ENCODE measurements around the gene SHMT2. TPM values are rescaled to one million over a fixed set of nuclear protein-coding genes. Genes with fewer than 3 reads are reported as not detected.

SHMT2 gene
- 100 to 1,000 TPM in 1 of 4 donors, 10 to 100 TPM in 3; 22.8 to 150 (median 51.5) TPM for polyA plus RNA-seq
- long read RNA-seq, donor 1, transcript SHMT2-201 (12 exons, 2,537 nt), result major isoform, 27 of 50 reads
- long read RNA-seq, donor 1, partial matches to known transcripts, result 12 of 50 reads
- long read RNA-seq, donor 1, other reads (novel, unspliced or antisense), result 6 of 50 reads
- long read RNA-seq, donor 2, transcript SHMT2-201 (12 exons, 2,537 nt), result major isoform, 8 of 8 reads
- long read RNA-seq, donor 2, partial matches to known transcripts, result 0 of 8 reads
- long read RNA-seq, donor 2, other reads (novel, unspliced or antisense), result 0 of 8 reads
- long read RNA-seq, donor 3, transcript SHMT2-201 (12 exons, 2,537 nt), result major isoform, 9 of 14 reads
- long read RNA-seq, donor 3, partial matches to known transcripts, result 5 of 14 reads
- long read RNA-seq, donor 3, other reads (novel, unspliced or antisense), result 0 of 14 reads
- long read RNA-seq, donor 4, partial matches to known transcripts, result 0 of 1 reads
- long read RNA-seq, donor 4, other reads (novel, unspliced or antisense), result 0 of 1 reads
- long read RNA-seq, donor 5, partial matches to known transcripts, result 0 of 2 reads
- long read RNA-seq, donor 5, other reads (novel, unspliced or antisense), result 0 of 2 reads
- long read RNA-seq, donor 6, transcript SHMT2-201 (12 exons, 2,537 nt), result major isoform, 11 of 11 reads
- long read RNA-seq, donor 6, partial matches to known transcripts, result 0 of 11 reads
- long read RNA-seq, donor 6, other reads (novel, unspliced or antisense), result 0 of 11 reads
- long read RNA-seq, donor 7, result 0 reads
- long read RNA-seq, donor 8, partial matches to known transcripts, result 0 of 3 reads
- long read RNA-seq, donor 8, other reads (novel, unspliced or antisense), result 0 of 3 reads
- long read RNA-seq, donor 9, partial matches to known transcripts, result 0 of 1 reads
- long read RNA-seq, donor 9, other reads (novel, unspliced or antisense), result 0 of 1 reads
- long read RNA-seq, donor 10, transcript SHMT2-201 (12 exons, 2,537 nt), result major isoform, 8 of 17 reads
- long read RNA-seq, donor 10, partial matches to known transcripts, result 0 of 17 reads
- long read RNA-seq, donor 10, other reads (novel, unspliced or antisense), result 7 of 17 reads

DNA sequence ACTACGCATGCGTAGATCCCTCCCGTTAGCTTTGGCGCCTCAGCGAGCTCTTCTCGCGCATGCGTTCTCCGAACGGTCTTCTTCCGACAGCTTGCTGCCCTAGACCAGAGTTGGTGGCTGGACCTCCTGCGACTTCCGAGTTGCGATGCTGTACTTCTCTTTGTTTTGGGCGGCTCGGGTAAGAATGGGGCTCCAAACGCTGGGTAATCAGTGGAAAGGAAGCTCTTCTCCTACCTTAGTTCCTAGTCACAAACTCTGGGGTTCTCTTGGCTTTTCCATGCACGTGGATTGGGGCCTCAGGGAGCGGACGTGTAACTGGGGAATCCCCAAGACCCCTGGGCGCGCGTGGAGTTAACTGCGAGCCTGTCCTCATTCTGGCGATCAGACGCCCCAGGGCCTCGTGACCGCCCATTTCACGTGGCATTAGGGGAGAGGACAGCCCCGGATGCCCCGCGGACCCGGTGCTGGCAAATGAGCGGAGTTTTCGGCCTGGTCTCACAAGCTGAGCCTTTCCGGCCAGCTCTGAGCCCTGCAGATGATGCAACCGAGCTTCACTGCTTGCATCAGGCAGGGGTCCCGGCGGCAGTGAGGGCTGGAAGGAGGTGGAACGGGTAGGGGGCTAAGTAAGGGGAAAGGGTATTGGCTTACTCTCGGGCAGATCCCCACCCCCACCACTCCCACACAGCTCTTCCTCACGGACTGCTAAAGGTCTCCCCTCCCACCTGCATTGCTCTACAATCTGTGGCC, at the start of gene SHMT2:
Gene SHMT2 (plus strand): TSS at position 78 of the 747 bp plus-strand sequence. CDS start 68 bp downstream, at position 146.
- peak within 1 kb of the TSS in 2 of 3 donors; percentile 26 to 91 for H3K27ac ChIP-seq (ENCODE audit: low read depth in 1 of 3, low read length in 2 of 3)
- peaks cover 4 to 44% (median 13%) of the 10 kb centered on the region in 3 donors for H3K27me3 ChIP-seq (ENCODE audit: control insufficient read depth in 3 of 3, insufficient read depth in 3 of 3, low read length in 3 of 3)
- WGBS, 3 donors, result 0 to 1% (median 0%) methylated on average over 39 to 42 of the region's 42 CpGs
- peak within 1 kb of the TSS; percentile 59 to 77 (median 67) for H3K4me3 ChIP-seq (ENCODE audit: low read depth in 1 of 3, low read length in 3 of 3)
- FAIRE-seq, result no peak
- H3K4me1 ChIP-seq (ENCODE audit: control insufficient read depth in 3 of 3, insufficient read depth in 2 of 3, low read depth in 1 of 3, low read length in 2 of 3), result peaks cover 0 to 33% (median 0%) of the 10 kb centered on the region in 3 donors
- H3K36me3 ChIP-seq (ENCODE audit: control insufficient read depth in 3 of 3, insufficient read depth in 2 of 3, low read depth in 1 of 3, low read length in 3 of 3), result peaks cover 9 to 42% (median 17%) of the 10 kb centered on the region in 3 donors
- no peaks in the 10 kb centered on the region for H3K9me3 ChIP-seq (ENCODE audit: control insufficient read depth in 2 of 2, insufficient read depth in 1 of 2, low read depth in 1 of 2, low read length in 1 of 2)
- DNase-seq, result peak; percentile 96 to 97

DNA sequence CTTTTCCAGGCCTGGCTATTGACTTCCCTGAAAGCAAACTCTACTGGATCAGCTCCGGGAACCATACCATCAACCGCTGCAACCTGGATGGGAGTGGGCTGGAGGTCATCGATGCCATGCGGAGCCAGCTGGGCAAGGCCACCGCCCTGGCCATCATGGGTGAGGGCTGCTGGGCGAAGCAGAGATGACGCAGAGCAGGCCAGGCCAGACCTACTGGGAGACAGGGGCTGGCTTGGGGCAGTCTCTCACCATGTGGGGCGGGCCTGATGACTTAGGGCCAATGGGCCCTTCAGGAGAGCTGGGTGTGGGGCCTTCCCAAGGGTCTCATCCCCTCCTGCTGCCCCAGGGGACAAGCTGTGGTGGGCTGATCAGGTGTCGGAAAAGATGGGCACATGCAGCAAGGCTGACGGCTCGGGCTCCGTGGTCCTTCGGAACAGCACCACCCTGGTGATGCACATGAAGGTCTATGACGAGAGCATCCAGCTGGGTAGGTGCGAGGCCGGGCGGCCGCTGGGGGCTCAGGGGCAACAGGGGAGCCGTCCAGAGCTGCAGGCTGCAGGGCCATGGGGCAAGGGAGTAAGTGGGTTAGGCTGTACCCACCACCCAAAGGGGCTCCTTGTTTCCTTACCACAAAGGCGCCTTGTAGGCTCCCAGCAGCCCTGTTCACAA, 49.1 kb upstream of the SHMT2 start:
- Histone ChIP-seq H3K4me3 (ENCODE audit: low read depth in 1 of 3, low read length in 3 of 3) (no peak overlapping the region), H3K9me3 (ENCODE audit: control insufficient read depth in 2 of 2, insufficient read depth in 1 of 2, low read depth in 1 of 2, low read length in 1 of 2) (no peaks in the 10 kb centered on the region), H3K27ac (ENCODE audit: low read depth in 1 of 3, low read length in 2 of 3) (no peak overlapping the region), H3K27me3 (ENCODE audit: control insufficient read depth in 3 of 3, insufficient read depth in 3 of 3, low read length in 3 of 3) (no peaks in the 10 kb centered on the region), H3K4me1 (ENCODE audit: control insufficient read depth in 3 of 3, insufficient read depth in 2 of 3, low read depth in 1 of 3, low read length in 2 of 3) (no peaks in the 10 kb centered on the region), H3K36me3 (ENCODE audit: control insufficient read depth in 3 of 3, insufficient read depth in 2 of 3, low read depth in 1 of 3, low read length in 3 of 3) (peaks cover 9 to 96% (median 23%) of the 10 kb centered on the region in 3 donors)
- FAIRE-seq (no peak), DNase-seq (no peak)
- 89 to 92% (median 90%) methylated on average over 20 of the region's 20 CpGs for WGBS, 3 donors

DNA sequence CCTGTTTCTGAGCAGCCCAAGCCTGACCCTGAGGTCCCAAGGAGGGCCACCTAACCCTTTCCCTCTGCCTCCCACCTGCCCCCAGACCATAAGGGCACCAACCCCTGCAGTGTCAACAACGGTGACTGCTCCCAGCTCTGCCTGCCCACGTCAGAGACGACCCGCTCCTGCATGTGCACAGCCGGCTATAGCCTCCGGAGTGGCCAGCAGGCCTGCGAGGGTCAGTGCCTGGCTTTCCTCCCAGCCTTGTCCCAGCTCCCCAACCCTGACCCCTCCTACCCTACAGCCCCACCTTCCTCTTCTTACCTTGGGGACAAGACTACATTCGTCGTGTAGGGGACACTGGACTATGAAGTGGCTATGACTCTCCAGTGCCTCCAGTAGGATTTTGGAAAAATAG, 48.4 kb upstream of the SHMT2 start:
- Histone ChIP-seq H3K9me3 (ENCODE audit: control insufficient read depth in 2 of 2, insufficient read depth in 1 of 2, low read depth in 1 of 2, low read length in 1 of 2) (no peaks in the 10 kb centered on the region), H3K36me3 (ENCODE audit: control insufficient read depth in 3 of 3, insufficient read depth in 2 of 3, low read depth in 1 of 3, low read length in 3 of 3) (peaks cover 9 to 96% (median 23%) of the 10 kb centered on the region in 3 donors), H3K27me3 (ENCODE audit: control insufficient read depth in 3 of 3, insufficient read depth in 3 of 3, low read length in 3 of 3) (no peaks in the 10 kb centered on the region), H3K4me1 (ENCODE audit: control insufficient read depth in 3 of 3, insufficient read depth in 2 of 3, low read depth in 1 of 3, low read length in 2 of 3) (no peaks in the 10 kb centered on the region), H3K27ac (ENCODE audit: low read depth in 1 of 3, low read length in 2 of 3) (no peak overlapping the region), H3K4me3 (ENCODE audit: low read depth in 1 of 3, low read length in 3 of 3) (no peak overlapping the region)
- WGBS, 3 donors, result 67 to 83% (median 76%) methylated on average over 8 to 9 of the region's 9 CpGs
- FAIRE-seq (no peak), DNase-seq (no peak)

DNA sequence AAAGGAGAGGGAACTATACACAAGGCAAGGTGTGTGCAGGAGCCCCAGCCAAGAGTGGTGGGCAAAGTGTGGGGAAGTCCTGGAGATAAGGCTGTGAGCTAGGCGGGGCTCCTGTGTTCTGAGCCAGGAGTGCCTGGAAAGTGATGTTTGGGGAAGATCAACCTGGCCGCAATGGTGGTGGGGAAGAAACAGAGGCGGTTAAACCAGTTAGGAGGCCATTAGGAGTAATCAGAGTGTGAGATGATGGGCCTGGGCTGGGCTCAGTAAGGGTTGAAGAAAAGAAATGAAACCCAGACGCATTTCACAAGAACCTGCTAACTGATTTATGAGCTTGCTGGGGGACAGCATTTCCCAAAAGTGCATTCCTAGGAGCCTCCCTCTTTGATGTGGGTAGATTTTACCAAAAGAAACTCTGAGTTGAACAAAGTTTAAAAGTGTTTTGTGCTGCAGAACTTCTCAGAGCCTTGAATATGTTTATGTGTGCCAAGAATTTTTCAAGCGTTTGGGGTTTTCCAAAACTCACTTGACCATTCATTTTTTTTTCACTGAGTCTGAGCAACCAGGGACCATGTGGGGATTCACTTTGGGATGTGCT, 47.9 kb upstream of the SHMT2 start:
- DNase-seq (no peak), FAIRE-seq (no peak)
- Histone ChIP-seq H3K27ac (ENCODE audit: low read depth in 1 of 3, low read length in 2 of 3) (no peak overlapping the region), H3K4me3 (ENCODE audit: low read depth in 1 of 3, low read length in 3 of 3) (no peak overlapping the region), H3K36me3 (ENCODE audit: control insufficient read depth in 3 of 3, insufficient read depth in 2 of 3, low read depth in 1 of 3, low read length in 3 of 3) (peaks cover 9 to 96% (median 18%) of the 10 kb centered on the region in 3 donors), H3K4me1 (ENCODE audit: control insufficient read depth in 3 of 3, insufficient read depth in 2 of 3, low read depth in 1 of 3, low read length in 2 of 3) (no peaks in the 10 kb centered on the region), H3K27me3 (ENCODE audit: control insufficient read depth in 3 of 3, insufficient read depth in 3 of 3, low read length in 3 of 3) (no peaks in the 10 kb centered on the region), H3K9me3 (ENCODE audit: control insufficient read depth in 2 of 2, insufficient read depth in 1 of 2, low read depth in 1 of 2, low read length in 1 of 2) (no peaks in the 10 kb centered on the region)
- 65 to 80% (median 71%) methylated on average over 5 of the region's 5 CpGs for WGBS, 3 donors

DNA sequence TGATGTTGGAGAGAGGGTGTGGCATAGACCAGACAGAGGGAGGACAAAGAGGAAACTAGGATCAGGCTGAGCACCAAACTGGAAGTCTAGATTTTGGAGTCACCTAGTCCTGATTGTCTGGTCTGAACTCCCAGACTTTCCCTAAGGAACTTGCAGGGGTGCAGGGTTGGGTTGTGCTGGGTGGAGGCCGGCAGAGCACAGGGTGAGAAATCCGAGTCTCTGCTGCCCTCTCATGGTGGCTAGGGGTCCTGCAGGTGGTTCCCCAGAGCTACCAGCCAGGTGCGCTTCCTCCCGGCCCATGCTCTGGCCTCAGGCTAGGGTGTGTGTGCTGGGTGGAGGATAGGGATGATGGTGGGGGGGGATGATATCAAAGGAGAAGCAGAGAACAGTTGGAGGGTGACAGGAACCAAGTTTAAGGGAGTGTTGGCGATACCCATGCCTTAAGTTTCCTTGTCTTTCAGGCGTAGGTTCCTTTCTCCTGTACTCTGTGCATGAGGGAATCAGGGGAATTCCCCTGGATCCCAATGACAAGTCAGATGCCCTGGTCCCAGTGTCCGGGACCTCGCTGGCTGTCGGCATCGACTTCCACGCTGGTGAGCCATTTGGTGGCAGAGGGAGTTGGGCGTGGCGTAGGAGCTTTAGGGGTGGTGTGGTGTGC, 46.5 kb upstream of the SHMT2 start:
- Histone ChIP-seq H3K27me3 (ENCODE audit: control insufficient read depth in 3 of 3, insufficient read depth in 3 of 3, low read length in 3 of 3) (no peaks in the 10 kb centered on the region), H3K36me3 (ENCODE audit: control insufficient read depth in 3 of 3, insufficient read depth in 2 of 3, low read depth in 1 of 3, low read length in 3 of 3) (peaks cover 9 to 96% (median 10%) of the 10 kb centered on the region in 3 donors), H3K27ac (ENCODE audit: low read depth in 1 of 3, low read length in 2 of 3) (no peak overlapping the region), H3K4me1 (ENCODE audit: control insufficient read depth in 3 of 3, insufficient read depth in 2 of 3, low read depth in 1 of 3, low read length in 2 of 3) (no peaks in the 10 kb centered on the region), H3K4me3 (ENCODE audit: low read depth in 1 of 3, low read length in 3 of 3) (no peak overlapping the region), H3K9me3 (ENCODE audit: control insufficient read depth in 2 of 2, insufficient read depth in 1 of 2, low read depth in 1 of 2, low read length in 1 of 2) (no peaks in the 10 kb centered on the region)
- FAIRE-seq (no peak), DNase-seq (peak; percentile 77 to 85)
- WGBS, 3 donors, result 51 to 61% (median 57%) methylated on average over 13 of the region's 13 CpGs

DNA sequence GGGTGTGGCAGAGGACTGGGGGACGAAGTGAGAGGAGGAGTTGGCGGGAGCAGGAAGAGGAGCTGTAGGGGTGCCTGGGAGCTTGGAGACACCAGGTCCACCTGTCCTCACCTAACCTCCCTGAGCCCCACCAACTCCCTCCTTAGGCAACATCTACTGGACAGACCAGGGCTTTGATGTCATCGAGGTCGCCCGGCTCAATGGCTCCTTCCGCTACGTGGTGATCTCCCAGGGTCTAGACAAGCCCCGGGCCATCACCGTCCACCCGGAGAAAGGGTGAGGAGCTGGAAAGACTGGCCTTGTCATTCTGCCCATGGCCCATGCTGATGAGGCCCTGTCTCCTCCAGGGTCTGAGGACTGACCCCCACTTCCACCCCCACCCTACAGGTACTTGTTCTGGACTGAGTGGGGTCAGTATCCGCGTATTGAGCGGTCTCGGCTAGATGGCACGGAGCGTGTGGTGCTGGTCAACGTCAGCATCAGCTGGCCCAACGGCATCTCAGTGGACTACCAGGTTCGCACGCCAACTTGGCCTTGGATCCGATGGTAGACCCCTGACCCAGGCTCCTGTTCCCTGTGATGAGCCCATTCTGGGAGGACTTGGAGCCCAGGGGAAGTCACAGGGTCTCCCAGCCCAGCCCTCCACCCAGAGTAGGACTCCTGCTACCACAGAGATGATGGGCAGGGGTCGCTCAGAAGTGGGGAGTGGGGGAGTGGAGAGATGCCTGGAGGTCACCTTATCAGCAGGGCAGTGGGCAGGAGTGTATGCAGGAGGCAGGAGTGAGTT, 45.4 kb upstream of the SHMT2 start:
- H3K4me3 ChIP-seq (ENCODE audit: low read depth in 1 of 3, low read length in 3 of 3), result no peak overlapping the region
- peaks cover 9 to 96% (median 10%) of the 10 kb centered on the region in 3 donors for H3K36me3 ChIP-seq (ENCODE audit: control insufficient read depth in 3 of 3, insufficient read depth in 2 of 3, low read depth in 1 of 3, low read length in 3 of 3)
- no peak overlapping the region for H3K27ac ChIP-seq (ENCODE audit: low read depth in 1 of 3, low read length in 2 of 3)
- H3K27me3 ChIP-seq (ENCODE audit: control insufficient read depth in 3 of 3, insufficient read depth in 3 of 3, low read length in 3 of 3), result no peaks in the 10 kb centered on the region
- DNase-seq (no peak), FAIRE-seq (no peak)
- 92 to 94% (median 93%) methylated on average over 20 to 22 of the region's 22 CpGs for WGBS, 3 donors
- H3K9me3 ChIP-seq (ENCODE audit: control insufficient read depth in 2 of 2, insufficient read depth in 1 of 2, low read depth in 1 of 2, low read length in 1 of 2), result no peaks in the 10 kb centered on the region
- no peaks in the 10 kb centered on the region for H3K4me1 ChIP-seq (ENCODE audit: control insufficient read depth in 3 of 3, insufficient read depth in 2 of 3, low read depth in 1 of 3, low read length in 2 of 3)

Data from small intestine (tissue), 16 donors.